GM19397 (cell line): ENCODE data around the gene POLR2C.

ENCODE experiments used
- ATAC-seq: cut with Tn5 transposase; IDR thresholded peaks from one replicate; pipeline ENCODE4 v1.9.1; 2021; ENCODE audit warnings: mild to moderate bottlenecking, moderate library complexity; ENCODE audit not compliant: unreplicated experiment

POLR2C gene

DNA sequence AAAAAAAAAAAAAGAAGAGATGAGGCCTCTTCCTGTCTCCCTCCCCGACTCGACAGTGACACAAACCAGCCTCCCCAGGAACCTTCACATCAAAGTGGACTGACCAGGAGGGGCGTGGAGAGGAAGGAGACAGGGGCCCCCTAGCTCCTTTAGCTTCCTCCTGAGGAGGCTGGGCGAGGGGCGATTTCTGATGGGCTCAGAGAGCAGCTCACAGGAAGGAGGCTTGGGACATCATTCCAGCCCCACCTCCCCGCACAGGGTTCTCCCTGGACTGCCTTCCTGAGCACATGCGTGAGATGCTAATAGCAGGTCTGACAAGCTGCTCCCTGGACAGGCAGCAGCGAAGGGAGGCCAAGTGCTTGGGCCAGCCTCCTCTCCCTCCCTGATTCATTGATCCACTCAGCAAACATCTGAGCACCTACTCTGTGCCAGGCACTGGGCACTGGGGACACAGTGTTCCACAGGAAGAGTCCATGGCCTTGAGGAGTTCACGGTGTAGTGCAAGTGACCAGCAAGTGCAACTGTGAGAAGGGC is 38.2 kb downstream of the POLR2C start:
- ATAC-seq: no peak

DNA sequence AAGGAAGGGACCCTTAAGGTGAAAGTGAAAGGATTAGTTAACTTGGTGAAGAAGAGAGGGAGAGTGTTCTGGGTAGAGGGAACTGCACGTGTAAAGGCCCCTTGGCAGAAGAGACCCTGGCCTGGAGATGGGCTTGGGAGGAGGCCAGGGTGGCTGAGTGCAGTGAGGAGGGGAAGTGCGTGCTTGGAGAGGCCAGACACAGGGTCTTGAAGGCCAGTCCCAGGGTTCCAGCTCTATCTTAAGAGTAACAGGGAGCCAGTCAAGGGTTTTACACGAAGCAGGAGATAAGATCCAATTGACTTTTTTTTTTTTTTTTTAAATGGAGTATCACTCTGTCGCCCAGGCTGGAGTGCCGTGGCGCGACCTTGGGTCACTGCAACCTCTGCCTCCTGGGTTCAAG is 39.0 kb downstream of the POLR2C start:
- no peak for ATAC-seq

DNA sequence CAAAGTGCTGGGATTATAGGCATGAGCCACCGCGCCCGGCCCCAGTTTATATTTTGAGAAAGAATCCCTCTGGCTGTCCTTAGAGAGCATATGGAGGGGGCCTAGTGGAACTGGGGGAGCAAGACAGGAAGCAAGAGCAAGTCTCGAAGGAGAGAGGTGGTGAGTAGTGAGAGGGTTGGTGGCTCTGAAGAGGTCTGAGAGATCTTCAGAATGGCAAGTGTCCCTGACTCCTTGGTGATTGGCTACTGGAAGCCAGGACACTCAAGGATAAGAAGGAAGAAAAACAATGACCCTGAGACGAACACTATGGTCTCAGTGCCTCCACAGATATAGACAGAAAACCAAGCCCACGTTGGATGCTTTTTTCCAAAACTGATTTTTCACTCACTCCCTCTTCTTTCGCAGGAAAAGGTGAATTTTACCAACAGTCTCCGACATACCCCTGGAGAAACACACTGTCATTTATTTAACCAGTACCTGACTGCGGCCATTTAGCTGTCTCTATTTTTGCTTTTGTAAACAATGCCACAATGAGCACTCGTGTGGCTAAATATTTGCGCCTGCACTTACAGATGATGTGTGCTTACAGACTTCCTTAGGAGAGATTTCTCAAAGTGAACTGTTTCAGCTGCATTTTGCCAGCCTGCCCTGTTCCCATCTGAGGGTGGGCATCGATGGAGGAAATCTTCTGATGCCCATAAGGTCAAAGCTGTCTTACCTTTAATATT is 39.7 kb downstream of the POLR2C start:
- ATAC-seq: no peak

DNA sequence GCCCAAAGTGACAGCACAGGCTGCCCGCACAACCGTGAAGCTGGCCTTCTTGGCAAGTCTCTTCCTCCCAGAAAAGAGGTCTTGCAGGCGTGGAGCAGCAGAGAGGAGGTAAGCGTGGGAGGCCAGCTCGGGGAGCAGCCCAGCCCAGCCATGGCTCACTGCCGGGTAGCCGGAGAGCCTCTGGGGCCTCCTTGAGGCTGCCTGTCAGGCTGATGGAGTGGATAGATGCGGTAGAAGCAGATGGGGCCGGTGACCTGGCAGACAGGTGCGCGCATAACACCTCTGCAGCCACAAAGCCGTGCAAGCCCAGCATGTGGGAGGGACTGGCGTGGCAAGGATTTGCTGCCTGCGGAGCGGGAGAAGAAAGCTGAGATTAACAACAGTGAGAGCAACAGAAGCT is 40.9 kb downstream of the POLR2C start:
- ATAC-seq: no peak

DNA sequence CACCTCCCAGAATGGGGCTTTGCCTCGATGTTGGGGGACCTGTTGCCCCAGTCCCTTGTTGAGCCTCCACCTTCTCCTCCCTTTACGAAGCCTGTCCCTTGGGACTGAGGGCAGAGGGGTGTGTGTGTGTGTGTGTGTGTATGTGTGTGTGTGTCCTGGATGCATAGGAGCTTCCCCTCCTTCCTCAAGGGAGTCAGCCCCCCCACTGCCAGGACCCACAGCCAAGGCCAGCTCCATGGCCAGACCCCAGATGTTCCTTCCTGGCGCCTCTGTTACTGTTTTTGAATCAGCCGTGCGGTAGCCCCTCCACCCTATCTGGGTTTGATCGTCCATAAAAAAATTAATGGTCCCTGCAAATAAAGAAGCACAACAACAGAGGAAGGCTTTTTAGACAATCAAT is 41.5 kb downstream of the POLR2C start:
- no peak for ATAC-seq

DNA sequence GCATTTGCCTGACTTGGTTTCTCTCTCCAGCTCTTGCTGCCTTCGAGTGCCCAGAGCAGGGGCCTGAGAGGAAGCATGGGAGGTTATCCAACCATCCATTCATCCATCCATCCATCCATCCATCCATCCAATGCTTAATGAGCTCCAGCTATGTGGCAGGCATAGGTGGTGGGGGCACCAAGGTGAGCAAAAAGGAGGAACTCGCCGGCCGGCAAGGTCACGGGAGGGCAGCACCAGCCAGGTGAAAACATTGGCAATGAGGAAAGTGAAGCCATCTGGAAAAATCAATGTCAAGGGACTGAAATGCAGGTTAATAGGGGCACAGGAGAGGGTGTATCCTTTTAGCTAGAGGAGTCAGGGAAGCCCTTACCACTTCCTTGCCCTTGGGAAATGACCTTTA is 42.0 kb downstream of the POLR2C start:
- no peak for ATAC-seq

DNA sequence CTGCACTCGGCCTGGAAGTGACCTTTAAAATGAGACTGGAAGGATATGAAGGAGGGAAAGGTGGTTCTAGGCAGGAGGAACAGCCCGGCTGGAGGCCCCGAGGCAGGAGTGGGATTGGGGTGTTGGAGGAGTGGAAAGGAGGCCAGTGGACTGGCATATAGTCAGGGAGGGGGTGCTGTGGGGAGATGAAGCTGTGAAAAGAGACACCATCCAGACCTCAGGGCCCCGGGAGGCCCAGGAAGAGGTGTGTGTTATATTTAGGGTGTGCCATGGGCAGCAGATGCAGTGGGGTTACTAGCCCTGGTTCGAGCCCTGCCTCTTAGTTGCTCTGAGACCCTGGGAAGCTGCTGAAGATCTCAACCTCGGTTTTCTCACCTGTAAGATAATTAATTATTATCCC is 42.7 kb downstream of the POLR2C start:
- no peak for ATAC-seq

DNA sequence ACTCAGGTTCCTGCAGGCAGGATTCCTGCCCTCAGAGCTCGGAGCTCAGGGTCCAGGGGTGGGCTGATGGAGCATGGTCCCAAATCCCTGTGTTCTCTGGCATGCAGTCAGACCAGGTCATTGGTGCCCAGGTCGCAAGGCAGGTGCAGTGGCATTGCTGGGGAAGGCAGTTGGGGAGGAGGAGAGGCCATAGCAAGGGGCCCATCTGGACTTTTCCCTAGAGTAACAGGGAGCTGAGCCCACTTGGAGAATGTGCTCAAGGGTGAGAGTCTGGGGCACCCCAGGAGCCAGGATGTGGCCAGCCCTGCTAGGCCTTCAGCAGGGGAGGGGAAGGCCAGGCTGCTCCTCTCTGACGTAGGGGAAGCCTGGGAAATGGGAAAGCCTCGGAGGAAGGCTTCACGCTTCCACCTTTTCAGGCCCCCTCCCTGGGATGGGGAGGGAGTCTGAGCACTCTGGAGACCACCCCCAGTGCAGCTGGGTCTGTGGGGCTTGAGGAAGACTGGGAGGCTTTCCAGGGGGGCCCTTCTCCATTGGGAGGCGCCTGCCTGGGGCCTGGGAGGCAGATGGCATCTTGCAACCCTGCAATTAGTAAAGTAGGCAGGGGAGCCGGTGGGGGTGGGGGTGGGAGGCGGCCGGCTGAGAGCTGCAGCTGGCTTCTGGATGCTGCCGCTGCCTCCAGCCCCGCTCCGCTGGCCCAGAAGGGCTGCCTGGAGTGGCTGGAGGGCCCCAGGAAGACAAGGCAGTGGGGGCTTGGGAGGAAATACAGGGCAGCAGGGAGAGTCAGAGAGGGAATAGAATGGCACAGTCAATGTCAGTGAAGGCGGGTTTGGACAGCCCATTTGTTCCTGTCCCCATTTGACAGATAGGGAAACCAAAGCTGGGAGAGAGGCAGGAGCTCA is 44.9 kb downstream of the POLR2C start:
- ATAC-seq: no peak

DNA sequence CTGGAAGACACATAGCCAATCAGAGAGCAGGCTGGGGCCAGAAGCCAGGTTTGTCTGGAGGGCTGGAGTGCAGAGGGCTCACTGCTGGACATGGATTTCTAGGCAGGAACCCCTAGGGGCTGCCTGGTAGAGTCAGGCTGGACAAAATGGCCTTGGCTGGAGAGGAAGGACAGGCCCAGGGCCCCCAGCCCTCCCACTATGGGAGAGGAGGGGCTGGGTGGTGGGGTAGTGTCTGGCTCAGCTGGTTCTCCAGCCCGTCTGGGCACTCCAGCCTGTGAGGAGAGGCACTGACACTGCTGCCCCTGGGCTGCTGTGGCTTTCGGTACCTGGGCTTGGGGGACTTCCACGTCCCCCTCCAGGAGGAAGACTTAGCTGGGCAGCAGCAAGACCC is 45.6 kb downstream of the POLR2C start:
- no peak for ATAC-seq

DNA sequence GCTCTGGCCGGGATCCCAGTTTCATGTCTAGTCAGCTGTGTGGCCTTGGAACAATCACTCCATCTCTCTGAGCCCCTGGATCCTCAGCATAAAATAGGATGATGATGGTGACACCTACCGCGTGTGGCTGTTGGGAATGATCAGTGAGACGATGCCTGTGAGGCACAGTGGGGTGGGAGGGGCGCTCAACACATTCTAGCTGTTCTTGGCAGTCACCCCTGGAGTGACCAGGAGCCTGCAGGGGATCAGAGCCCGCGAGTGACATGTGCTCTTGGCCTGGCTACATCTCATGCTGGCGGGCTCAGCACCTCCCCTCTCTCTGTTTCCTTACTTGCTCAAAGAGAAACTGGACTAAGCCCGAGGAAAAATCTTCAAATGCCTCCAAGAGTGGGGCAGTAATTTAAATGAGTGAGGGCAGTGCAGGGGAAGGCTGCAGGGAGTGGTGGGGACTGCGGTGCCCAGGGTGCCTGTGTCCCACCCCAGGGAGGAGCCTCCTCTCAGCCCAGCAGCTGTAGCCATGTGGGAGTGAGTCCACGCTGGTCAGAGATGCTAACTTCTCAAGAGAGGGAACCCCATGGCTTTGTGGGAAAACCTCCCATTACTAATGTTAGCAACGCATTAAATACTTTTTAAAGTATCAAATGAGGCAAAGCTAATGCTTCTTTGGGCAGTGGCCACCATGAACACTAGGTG is 46.9 kb downstream of the POLR2C start:
- no peak for ATAC-seq

DNA sequence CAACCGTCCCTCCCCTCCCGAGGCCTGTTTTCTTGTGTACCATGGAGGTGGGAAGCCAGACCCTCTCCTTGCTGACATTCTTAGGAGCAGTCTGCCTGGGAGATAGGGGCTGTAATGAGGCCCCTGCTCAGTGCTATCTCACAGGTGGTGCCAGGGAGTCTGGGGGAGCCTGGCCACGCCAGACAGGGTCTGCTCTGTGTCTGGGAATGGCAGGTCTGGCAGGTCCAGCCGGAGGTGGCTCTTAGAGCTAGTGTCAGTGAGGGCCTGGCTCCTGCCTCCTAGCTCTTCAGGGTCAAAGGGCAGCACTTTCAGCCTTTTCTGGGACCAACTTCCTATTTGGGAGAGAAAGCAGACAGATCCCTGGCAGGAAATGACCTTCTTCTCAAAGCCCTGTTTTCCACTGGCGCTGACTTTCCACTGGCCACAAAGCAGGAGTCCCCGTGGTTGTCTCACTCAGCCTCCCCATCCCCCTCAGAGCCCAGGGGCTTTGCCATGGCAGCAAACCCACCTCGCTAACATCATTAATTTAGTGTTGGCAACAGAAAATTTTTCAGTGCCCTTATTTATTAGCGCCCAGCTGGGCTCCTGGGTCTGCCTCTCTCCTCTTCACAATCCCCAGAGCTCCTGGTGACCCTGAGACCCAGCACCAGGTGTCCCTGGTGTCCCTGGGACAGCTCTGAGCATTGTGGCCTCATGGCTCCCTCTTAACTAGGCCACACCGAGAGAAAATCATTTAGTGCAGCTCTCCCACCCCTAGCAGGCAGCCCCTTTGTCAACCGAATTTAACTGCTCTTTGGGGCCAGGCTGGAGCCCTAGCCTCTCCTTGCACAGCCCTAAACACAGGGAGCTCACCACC is 47.8 kb downstream of the POLR2C start:
- ATAC-seq: no peak

DNA sequence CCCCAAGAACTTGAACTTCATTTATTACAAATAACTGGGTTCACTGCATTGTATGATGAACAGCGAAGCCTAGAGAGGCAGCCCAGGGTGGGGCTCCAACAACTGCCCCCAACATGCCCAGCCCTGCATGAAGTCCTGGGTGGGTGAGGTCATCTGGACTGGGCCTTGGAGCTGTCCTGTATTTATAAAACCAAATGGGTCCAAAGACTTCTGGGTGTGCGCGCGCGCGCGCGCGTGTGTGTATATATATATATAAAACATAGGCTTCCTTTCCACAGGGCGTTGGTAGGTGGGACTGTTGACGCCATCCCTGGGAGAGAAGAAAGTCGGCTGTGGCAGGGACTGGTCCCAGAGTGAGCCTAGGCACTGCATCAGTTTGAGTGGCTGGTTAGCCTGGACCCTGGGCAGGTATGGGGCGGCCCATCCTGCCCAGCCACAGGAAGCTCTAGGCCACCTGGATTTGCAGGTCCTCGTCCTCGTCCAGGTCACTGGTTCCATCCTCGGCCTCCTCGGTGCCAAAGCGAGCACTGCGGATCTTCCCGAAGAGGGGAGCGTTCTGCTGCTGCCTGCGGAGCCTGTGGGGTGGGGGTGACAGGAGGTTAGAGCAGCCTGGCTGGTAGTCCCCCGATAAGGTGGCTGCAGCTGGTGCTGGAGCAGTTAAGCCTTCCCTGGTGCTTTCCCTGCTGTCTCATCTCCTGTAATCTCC is 50.0 kb downstream of the POLR2C start:
- no peak for ATAC-seq

DNA sequence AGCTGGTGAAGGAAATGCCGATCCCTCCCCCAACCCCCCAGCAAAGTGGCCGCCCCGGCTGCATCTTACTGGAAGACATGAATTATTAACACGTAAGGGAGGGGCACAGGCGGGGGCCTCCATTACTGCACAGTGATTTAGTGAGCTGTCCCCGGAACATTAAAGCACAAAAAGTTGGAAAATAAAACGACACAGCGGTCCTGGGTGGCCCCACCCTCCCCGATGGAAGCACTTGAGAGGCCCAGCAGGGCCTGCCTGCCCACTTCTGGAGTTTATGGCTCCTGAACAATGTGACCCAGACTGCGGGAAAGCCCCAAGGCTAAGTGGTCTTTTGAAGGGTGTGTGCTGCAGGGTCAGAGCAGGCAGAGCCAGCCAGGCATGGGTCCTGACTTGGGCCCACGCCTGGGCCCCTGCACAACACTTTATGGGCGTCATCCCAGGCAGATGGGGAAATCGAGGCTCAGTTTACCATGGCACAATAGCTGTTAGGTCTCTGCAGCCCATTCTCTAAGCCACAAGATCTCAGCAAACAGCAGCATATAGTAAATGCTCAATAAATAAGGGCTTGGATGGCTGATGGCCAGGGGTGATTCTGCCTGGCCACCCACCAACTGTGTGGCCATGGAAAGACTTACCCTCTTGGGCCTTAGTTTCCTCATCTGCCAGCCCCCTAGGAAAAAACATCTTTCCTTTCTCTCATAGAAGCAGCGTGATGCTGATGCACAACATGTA is 51.1 kb downstream of the POLR2C start:
- no peak for ATAC-seq

DNA sequence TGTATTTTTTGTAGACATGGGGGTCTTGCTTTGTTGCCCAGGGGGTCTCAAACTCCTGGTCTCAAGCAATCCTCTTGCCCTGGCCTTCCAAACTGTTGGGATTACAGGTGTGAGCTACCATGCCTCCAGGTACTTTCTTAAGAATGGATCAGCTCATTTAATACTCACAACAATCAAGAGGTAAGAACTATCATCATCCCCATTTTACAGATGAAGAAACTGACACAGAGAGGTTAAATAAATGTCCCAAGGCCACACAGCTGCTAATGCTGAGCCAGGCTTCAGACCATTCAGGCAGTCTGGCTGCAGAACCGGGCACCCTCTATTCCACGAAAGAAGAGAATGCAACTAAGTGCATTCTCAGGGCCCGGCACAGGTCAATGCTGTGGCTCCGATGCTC is 51.9 kb downstream of the POLR2C start:
- no peak for ATAC-seq

DNA sequence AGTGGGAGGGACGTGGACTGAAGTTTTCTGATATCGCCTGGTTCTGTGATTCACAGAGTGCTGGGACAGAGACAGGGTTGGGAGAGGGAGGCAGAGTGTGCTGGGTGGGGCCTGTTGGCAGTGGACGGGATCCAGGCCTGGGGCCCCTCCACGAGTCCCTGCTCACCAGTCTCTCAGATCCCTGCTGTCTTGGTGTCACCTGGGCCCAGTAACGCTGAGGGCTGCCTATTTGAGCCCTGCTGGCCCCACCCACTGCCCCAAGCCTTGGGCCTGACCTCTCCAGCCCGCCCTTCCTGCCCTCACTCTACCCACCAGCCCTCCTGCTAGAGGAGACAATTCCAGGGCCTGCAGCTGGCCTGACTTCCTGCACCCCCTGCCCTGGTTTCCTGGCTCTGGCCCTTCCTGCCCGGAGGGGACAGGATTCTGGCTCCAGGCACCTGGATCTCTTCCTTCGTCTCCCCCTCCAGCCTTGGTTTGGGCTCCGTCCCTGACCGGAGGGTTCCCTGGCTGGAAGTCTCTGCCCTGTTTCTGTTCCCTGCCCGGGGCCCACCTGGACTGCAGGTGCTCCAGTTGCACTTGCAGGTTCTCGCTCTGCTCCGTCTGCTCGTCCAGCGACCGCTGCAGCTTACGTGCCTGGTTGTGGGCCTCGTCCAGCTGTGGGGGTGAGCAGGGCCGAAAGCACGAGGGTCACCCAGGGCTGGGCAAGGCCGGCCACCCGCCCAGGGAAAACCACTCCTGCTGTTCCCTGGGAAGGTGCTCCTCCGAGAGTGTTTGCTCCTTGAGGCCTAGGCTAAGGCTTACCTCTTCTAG is 52.5 kb downstream of the POLR2C start:
- no peak for ATAC-seq

DNA sequence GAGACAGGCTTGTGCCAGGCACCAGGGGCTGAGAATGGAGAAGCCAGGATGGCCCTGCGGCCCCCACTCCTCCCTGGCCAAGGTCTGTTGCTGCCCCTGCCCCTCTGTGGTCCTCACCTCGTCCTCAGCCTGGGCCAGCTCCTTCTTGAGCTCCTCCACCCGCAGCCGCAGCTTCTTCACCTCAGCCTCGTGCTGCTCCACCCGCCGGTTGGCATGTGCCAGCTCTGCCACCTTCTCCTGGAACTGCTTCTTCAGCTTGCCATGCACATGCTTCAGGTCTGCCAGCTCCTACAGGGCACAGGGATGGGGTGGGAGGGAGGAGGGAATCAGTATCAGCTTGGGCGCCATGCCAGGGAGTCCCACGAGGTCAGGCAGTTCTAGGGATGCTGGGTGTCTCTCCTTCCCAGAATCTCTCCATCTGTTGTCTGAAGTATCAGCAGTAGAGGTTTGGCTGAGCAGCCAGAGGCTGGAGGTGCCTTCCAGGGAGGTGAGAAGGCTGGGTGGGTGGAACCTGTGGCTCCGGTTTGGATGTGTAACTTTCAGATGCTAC is 53.8 kb downstream of the POLR2C start:
- ATAC-seq: no peak

DNA sequence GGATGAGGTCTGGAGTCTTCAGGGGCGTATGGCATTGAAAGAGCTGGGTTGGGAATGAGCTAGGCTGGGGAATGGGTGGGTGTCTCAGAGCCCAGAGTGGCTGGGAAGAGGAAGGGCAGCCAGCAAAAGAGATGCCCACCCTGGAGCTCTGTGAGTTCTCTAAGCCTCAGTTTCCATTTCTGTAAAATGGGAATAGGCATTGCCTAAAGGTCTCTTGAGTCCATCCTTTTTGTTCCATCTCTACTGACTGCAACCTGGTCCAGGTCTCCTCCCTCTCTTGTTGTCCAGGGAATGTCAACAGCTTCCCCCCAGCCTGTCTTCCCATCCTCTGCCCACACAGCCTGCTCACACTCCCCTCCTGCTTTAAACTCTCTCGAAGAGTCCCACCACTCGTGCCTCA is 54.3 kb downstream of the POLR2C start:
- ATAC-seq: no peak
